Osteoblast (primary cell): Measurements from ENCODE around the gene RAMACL. TPM values are rescaled to one million over a fixed set of nuclear protein-coding genes. Genes with fewer than 3 reads are reported as not detected.

Experiments
- DNase-seq: peaks from one replicate; pipeline ENCODE4 v3.0.0; 2011; ENCODE audit warnings: low spot score, mixed read lengths; ENCODE audit not compliant: insufficient read length; ENCODE audit errors: missing footprints
- H2AFZ ChIP-seq: 2 replicates; pipeline ENCODE4 v1.6.0; 2011; ENCODE audit warnings: mild to moderate bottlenecking, low read length
- H3K27ac ChIP-seq: 2 replicates; pipeline ENCODE4 v1.5.1; 2011; ENCODE audit warnings: mild to moderate bottlenecking, low read depth, low read length, moderate library complexity
- H3K27me3 ChIP-seq: 2 replicates; pipeline ENCODE4 v1.6.0; 2012; ENCODE audit warnings: mild to moderate bottlenecking, control low read depth, inconsistent platforms, low read length, moderate library complexity; ENCODE audit not compliant: insufficient read depth
- H3K36me3 ChIP-seq: 2 replicates; pipeline ENCODE4 v1.5.1; 2011; ENCODE audit warnings: mild to moderate bottlenecking, low read length, control low read depth, moderate library complexity; ENCODE audit not compliant: insufficient read depth
- H3K4me1 ChIP-seq: 2 replicates; pipeline ENCODE4 v1.5.1; 2011; ENCODE audit warnings: mild to moderate bottlenecking, low read length, control low read depth, moderate library complexity; ENCODE audit not compliant: insufficient read depth
- H3K4me2 ChIP-seq: 2 replicates; pipeline ENCODE4 v1.6.0; 2011; ENCODE audit warnings: mild to moderate bottlenecking, low read length; ENCODE audit not compliant: insufficient read depth
- H3K4me3 ChIP-seq: fragments of 200-600 bp; sonication (generic); 3 replicates; pipeline ENCODE4 v1.5.1; 2012; ENCODE audit warnings: mild to moderate bottlenecking, low read length, inconsistent platforms; ENCODE audit not compliant: insufficient read depth
- H3K79me2 ChIP-seq: 2 replicates; pipeline ENCODE4 v1.6.0; 2012; ENCODE audit warnings: mild to moderate bottlenecking, low read length, control low read depth, inconsistent platforms; ENCODE audit not compliant: insufficient read depth
- H3K9me3 ChIP-seq: 2 replicates; pipeline ENCODE4 v1.5.1; 2011; ENCODE audit warnings: low read depth, low read length, control low read depth
- H4K20me1 ChIP-seq: 2 replicates; pipeline ENCODE4 v1.6.0; 2012; ENCODE audit warnings: mild to moderate bottlenecking, low read length, control low read depth; ENCODE audit not compliant: insufficient read depth
- total RNA-seq: library from RNA; depleted of rRNA; stranded (reverse); fragments of >200 nt; gene quantifications from 2 replicates; pipeline ENCODE4 v1.2.3, GENCODE V29; 2012
- TF ChIP-seq, protein P1 (sequence below): IDR thresholded peaks from 2 replicates; pipeline ENCODE4 v1.5.1; 2011; ENCODE audit warnings: mild to moderate bottlenecking, low read depth, low read length, moderate library complexity; ENCODE audit errors: extremely low read depth

RAMACL gene
- total RNA-seq, 1 donor: 3.3 TPM

DNA sequence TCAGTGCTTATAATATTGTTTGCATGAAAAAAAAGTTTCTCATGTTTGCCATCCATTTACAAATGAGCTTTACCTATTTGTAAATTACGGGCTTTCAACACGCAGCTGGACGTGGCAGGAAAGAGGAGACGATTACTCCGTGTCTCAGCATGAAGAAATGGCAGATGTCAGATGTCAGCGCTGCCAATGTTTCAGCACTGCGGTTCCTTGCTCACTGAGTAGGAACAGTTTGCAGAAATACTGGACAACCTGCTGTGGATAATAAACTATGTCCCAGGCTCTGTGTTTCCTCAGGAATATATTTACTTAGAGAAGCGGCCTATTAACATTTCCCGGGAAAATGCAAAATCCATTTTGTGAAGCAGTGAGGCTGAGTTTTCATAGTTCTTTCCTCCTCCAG lies 22.7 kb downstream of the RAMACL start:
- no peak overlapping the region for H3K4me3 ChIP-seq
- peaks cover 34% of the 10 kb centered on the region for H3K4me1 ChIP-seq
- no peaks in the 10 kb centered on the region for H3K9me3 ChIP-seq
- H3K36me3 ChIP-seq: no peaks in the 10 kb centered on the region
- TF ChIP-seq, protein P1, sequence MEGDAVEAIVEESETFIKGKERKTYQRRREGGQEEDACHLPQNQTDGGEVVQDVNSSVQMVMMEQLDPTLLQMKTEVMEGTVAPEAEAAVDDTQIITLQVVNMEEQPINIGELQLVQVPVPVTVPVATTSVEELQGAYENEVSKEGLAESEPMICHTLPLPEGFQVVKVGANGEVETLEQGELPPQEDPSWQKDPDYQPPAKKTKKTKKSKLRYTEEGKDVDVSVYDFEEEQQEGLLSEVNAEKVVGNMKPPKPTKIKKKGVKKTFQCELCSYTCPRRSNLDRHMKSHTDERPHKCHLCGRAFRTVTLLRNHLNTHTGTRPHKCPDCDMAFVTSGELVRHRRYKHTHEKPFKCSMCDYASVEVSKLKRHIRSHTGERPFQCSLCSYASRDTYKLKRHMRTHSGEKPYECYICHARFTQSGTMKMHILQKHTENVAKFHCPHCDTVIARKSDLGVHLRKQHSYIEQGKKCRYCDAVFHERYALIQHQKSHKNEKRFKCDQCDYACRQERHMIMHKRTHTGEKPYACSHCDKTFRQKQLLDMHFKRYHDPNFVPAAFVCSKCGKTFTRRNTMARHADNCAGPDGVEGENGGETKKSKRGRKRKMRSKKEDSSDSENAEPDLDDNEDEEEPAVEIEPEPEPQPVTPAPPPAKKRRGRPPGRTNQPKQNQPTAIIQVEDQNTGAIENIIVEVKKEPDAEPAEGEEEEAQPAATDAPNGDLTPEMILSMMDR: no peak
- H3K4me2 ChIP-seq: no peak overlapping the region
- no peaks in the 10 kb centered on the region for H3K27me3 ChIP-seq
- DNase-seq: no peak
- H3K79me2 ChIP-seq: peaks cover 58% of the 10 kb centered on the region
- no peak overlapping the region for H3K27ac ChIP-seq
- no peak overlapping the region for H2AFZ ChIP-seq
- H4K20me1 ChIP-seq: no peaks in the 10 kb centered on the region

DNA sequence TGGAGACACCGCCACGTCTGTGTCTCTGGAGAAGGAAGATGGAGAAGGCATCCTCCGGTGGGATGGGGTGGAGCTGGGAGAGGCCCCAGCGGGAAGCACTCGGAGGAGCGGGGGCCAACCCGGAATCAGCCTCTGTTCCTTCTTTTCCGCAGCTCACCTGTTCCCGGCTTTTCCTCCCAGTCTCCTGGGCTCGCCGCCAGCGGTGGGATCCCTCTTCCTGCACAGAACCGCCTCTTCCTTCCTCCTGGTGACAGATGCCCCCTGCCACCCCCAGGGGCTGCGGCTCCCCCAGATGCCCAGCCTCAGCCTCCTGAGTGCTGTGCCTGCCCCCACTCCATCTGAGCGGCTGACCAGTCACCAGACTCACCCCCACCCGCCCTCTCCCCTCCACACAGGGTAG lies 23.3 kb downstream of the RAMACL start:
- H3K27ac ChIP-seq: no peak overlapping the region
- no peak overlapping the region for H3K4me2 ChIP-seq
- H2AFZ ChIP-seq: no peak overlapping the region
- peaks cover 40% of the 10 kb centered on the region for H3K4me1 ChIP-seq
- no peak overlapping the region for H3K4me3 ChIP-seq
- H3K27me3 ChIP-seq: no peaks in the 10 kb centered on the region
- H3K79me2 ChIP-seq: peaks cover 58% of the 10 kb centered on the region
- no peaks in the 10 kb centered on the region for H3K9me3 ChIP-seq
- H3K36me3 ChIP-seq: no peaks in the 10 kb centered on the region
- no peaks in the 10 kb centered on the region for H4K20me1 ChIP-seq
- TF ChIP-seq, protein P1: no peak
- DNase-seq: no peak

DNA sequence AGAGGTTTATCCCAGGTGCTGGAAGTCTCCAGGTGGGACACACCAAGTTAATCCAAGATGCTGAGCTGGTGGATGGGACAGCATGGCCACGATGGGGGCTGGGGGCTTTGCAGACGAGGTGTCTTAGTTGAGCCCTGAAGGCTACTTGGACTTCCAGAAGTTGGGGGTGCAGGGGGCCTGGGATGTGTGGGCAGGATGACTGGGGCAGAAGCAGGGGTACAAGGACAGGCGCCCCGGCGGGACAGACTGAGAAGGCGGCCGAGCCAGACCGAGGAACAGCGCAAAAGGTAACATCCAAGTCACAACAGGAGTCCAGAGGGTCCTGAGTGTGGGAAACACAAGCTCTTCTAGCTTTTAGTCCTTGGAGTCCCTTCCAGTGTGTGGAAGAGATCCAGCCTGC lies 23.8 kb downstream of the RAMACL start:
- Histone ChIP-seq H4K20me1 (no peaks in the 10 kb centered on the region), H3K4me3 (no peak overlapping the region), H3K4me1 (peaks cover 44% of the 10 kb centered on the region), H2AFZ (no peak overlapping the region), H3K27ac (peak overlapping the region; percentile 65), H3K79me2 (peaks cover 56% of the 10 kb centered on the region), H3K4me2 (no peak overlapping the region), H3K27me3 (no peaks in the 10 kb centered on the region), H3K9me3 (no peaks in the 10 kb centered on the region), H3K36me3 (no peaks in the 10 kb centered on the region)
- no peak for DNase-seq
- TF ChIP-seq, protein P1: no peak

DNA sequence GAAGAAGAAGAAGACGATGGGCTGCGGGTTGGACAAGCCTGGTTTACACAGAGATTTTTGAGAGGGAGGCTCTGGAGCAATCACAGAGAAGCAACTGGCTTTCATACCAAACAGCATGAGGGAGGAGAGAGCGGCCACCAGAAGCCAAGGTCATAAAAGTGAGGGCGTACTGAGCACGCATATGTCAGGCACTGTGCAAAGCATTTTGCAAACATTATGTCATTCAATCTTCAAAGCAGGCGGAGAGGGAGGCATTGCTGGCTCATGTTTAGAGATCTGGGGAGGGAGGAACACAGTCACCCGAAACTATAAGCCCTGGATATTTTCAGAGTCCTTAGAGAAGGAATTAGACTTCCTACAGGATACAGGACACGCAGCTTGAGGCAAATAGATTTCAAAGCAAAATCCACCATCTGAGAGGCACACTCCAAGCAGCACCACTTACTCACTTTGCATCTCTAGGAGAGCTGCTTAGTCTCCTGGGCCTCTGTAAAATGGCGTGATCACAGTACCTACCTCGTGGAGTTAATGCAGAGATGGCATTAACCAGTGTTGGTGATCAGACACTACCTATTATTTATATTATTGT lies 24.6 kb downstream of the RAMACL start:
- Histone ChIP-seq H3K4me2 (no peak overlapping the region), H3K27me3 (no peaks in the 10 kb centered on the region)
- DNase-seq: no peak

More for the DNA sequence above, 24.6 kb downstream of the RAMACL start:
- Histone ChIP-seq H4K20me1 (no peaks in the 10 kb centered on the region), H2AFZ (no peak overlapping the region), H3K9me3 (no peaks in the 10 kb centered on the region), H3K4me3 (no peak overlapping the region), H3K27ac (peak overlapping the region; percentile 65), H3K36me3 (no peaks in the 10 kb centered on the region), H3K79me2 (peaks cover 59% of the 10 kb centered on the region), H3K4me1 (peaks cover 46% of the 10 kb centered on the region)
- TF ChIP-seq, protein P1: no peak
